Measurements from ENCODE around the gene CDC45.

Gene CDC45

GRCh38 chr22:19515654-19516377 is 36.1 kb downstream of the CDC45 start:
- TF ChIP-seq CTCF (IDR thresholded peaks at IDR 0.05; ENCODE audit: low read depth, low read length): no peak
- no peak for DNase-seq (ENCODE audit: extremely low read depth, low read depth)

- no peak for TF ChIP-seq CTCF (IDR thresholded peaks at IDR 0.05; ENCODE audit: low read depth, low read length)
- DNase-seq (ENCODE audit: extremely low read depth, low read depth): no peak
Measured at GRCh38 chr22:19516378-19517170, 36.9 kb downstream of the CDC45 start.

- DNase-seq (ENCODE audit: extremely low read depth, low read depth): no peak
- no peak for TF ChIP-seq CTCF (IDR thresholded peaks at IDR 0.05; ENCODE audit: low read depth, low read length)
Measured at GRCh38 chr22:19517171-19517500, 37.4 kb downstream of the CDC45 start.

GRCh38 chr22:19517919-19518611 is 38.3 kb downstream of the CDC45 start:
- no peak for DNase-seq (ENCODE audit: extremely low read depth, low read depth)
- TF ChIP-seq CTCF (IDR thresholded peaks at IDR 0.05; ENCODE audit: low read depth, low read length): no peak

GRCh38 chr22:19518635-19519034 is 38.9 kb downstream of the CDC45 start:
- DNase-seq (ENCODE audit: extremely low read depth, low read depth): no peak
- no peak for TF ChIP-seq CTCF (IDR thresholded peaks at IDR 0.05; ENCODE audit: low read depth, low read length)

- TF ChIP-seq CTCF (IDR thresholded peaks at IDR 0.05; ENCODE audit: low read depth, low read length): no peak
- DNase-seq (ENCODE audit: extremely low read depth, low read depth): no peak
Measured at GRCh38 chr22:19519041-19519926, 39.6 kb downstream of the CDC45 start.

Data from AG09319 (cell line).